GM19395 (cell line): ENCODE data around the gene ZMYND11.

Experiments used
- ATAC-seq: cut with Tn5 transposase; IDR thresholded peaks from one replicate; pipeline ENCODE4 v1.9.1; 2021; ENCODE audit warnings: mild to moderate bottlenecking, moderate library complexity; ENCODE audit not compliant: unreplicated experiment

Gene ZMYND11

DNA sequence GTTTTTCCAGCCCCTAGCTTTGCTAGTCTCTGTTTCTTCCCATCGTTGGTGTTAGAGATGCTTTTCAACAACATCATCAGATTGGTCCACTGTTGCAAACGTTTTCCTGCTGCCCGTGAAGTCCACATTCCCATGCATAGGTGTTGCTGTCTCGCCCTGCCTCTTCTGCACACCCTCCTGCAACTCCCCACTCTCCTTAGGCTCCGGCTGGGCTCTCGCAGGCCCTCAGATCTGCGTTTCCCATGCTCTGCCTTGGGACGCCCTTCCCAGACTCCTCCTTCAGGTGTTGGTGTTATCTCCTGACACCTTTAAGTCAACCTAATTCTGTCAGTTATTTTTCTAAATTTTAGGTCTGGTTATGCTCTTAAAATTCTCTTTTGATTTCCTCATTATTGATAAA, 55.0 kb downstream of the ZMYND11 start:
- no peak for ATAC-seq

DNA sequence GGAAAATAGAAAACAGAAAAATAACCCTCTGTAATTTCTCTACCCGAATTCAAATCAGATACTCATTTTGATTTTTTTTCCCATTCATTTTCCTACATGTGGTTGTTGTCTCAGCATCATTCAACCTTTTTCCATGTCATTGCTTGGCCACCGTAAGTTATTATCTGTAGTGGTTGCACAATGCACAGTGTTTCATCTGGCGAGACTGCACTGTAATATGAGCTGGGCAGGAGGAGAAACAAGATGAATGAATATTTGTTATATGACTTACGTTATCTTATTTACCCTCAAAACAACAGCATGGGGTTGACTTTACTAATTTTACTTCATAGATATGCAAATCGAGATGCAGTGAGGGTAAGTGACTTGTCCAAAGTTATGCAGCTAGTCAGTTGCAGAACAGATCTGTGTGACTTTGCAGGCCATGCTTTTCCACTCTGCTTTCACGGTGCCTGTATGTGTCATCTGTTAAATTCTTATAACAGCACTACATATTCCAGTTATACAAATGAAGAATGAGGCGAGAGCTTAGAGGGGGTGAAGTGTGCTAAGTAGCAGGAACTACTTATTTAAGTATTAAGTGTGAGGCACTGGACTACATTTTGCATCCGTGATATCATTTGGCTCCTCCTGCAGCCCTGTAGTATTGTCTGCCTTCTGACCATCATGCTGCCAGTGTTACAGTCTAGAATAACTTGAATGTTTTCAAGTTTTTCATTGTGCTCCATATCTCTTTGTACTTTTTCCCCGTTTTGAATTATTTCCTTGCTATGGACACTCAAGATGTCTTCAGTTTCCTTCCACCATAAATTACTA, 56.7 kb downstream of the ZMYND11 start:
- ATAC-seq, result no peak

- ATAC-seq, result no peak
Measured at GRCh38 chr10:194281-194680, 59.0 kb downstream of the ZMYND11 start.

DNA sequence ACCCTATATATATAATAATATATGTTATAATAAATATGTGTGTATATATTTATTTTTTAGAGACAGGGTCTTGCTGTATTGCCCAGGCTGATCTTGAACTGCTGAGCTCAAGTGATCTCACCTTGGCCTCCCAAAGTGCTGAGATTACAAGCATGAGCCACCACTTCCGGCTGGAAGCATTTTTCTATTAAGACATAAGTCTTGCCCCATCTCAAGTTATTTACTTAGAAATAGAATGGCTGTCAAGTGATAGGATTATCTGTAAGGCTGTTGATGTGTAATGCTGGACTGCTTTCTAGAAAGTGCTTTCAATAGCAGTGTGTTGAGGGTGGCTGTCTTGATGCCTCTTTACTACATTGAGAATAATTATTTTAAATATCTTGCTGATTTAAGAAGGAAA, 65.2 kb downstream of the ZMYND11 start:
- no peak for ATAC-seq

- ATAC-seq, result no peak
Measured at GRCh38 chr10:201328-201771, 66.1 kb downstream of the ZMYND11 start.

DNA sequence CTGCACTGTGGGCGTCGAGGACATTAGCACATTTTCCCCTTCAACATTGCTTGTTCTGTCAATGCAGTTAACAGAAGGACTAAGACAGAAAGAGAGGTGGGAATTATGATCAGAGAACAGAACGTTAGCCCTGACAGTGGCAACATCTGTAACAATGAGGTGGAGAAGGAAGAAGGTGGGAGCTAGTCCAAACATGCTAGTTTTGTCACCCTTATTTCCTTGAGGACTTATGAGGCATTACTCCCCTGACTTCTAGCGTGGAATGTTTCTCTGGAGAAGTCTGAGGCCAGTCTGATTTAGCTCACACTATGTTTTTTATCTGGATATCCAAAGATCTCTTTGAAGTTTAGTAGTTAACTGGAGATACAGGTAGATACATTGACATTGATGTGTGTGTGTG, 73.4 kb downstream of the ZMYND11 start:
- no peak for ATAC-seq

DNA sequence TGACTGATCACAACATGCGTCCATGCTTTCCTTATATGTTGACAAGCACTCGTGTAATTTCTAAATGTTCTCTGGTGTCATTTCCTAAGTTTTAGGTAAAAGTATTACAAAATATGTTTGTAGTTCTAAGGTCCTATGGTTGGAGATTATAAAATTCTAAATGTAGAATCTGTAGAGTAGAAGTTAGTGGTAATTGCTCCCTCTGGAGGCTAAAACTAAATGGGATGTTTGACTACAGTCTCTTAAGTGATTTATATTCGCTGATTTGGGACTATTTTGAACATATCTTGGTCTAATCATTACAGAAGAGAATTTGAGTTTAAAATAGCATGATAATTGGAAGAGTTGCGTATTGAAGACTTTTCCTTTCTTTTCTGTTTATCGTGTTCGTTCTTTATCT, 74.1 kb downstream of the ZMYND11 start:
- no peak for ATAC-seq

GRCh38 chr10:210297-210696, 75.0 kb downstream of the ZMYND11 start:
- no peak for ATAC-seq

- no peak for ATAC-seq
Measured at GRCh38 chr10:215444-215843, 80.2 kb downstream of the ZMYND11 start.

GRCh38 chr10:218798-219197, 83.5 kb downstream of the ZMYND11 start:
- no peak for ATAC-seq

DNA sequence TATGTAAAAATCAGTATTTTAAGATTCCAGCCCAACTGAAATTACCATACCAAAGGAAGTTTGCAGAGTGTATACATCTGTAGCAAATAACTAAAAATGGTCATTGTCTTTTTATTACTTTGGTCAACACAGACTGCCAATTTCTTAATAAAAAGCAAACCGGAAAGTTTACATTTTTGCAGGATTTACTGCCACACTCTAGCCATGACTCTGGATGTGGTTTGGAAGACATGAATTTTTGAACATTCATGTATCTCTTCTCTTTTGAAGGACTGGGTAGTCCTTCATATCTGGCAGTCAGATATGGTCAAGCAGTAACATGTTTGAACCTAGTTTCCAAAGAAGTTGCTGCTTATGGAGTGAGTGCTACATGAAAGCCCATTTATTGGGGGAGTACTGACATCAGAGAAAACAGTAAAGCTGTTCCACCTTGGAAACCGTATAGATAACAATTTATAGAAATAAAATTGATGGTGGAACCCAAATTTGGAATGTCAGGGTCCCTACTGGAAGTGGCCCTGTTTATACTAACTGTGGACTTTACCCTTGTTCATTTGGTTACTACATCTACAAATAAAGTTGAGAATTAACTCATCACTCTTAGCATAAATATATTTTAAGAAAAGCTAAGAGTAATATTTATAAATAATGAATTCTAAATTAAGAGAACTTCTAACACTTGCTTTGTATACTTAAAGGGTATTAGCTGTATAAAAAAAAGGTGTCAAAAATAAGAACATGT, 84.6 kb downstream of the ZMYND11 start:
- no peak for ATAC-seq

DNA sequence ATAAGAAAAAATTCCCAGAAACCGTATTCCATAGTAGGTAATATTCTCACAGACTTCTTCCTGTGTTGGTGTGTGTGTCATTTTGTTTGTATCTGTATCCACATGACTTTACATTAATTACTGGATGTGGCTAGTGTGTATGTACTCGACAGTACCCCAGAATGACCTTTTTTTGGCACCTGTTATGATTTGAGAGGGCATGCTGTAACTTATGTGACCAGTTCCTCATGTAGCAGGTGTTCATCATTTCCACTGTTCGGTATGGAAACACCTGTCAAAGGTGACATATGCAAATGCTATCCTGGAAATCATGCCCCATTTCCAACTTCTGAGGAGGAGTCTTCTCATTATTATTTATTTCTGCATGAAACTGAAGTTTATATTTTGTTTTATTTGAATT, 89.3 kb downstream of the ZMYND11 start:
- ATAC-seq, result no peak

GRCh38 chr10:226018-226417, 90.8 kb downstream of the ZMYND11 start:
- ATAC-seq, result no peak

DNA sequence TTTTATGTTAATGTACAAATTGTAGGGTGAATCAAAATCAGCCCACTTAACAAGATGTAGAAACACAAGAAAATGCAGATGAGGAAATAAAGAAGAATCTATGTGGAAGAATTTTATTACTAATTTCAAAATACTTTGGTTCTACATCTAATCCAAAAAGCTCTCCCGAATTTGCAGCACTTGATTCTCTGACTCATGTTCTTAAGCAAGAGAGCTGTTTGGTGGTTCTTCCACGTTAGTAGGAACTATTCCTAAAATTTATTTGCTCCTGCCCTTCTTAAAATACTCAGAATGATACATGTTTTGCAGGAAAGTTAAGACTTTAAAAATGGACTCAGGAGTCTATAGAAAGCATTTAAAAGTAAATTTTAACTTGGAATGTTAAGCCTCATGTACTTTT, 91.8 kb downstream of the ZMYND11 start:
- no peak for ATAC-seq

GRCh38 chr10:228366-228765, 93.1 kb downstream of the ZMYND11 start:
- ATAC-seq, result no peak

- no peak for ATAC-seq
Measured at GRCh38 chr10:230758-231157, 95.5 kb downstream of the ZMYND11 start.

- no peak for ATAC-seq
Measured at GRCh38 chr10:232061-232460, 96.8 kb downstream of the ZMYND11 start.

DNA sequence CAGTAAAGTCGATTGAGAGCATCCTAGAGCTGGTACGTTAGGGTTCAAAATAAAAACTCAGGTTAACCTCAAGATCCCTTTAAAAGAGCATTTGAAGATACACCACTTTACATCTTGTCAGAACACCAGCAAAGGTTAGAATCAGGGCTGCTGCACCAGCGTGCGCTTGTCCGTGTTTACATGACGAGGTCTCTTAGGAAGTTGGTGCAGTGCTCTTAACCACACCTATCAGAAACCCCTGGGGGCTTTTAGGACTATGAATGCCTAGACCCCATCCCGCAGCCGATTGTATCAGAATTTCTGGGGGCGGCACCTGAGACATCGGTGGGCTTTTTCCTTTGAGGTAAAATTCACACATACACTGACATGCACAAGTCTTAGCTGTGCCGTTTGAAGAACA, 97.6 kb downstream of the ZMYND11 start:
- no peak for ATAC-seq

DNA sequence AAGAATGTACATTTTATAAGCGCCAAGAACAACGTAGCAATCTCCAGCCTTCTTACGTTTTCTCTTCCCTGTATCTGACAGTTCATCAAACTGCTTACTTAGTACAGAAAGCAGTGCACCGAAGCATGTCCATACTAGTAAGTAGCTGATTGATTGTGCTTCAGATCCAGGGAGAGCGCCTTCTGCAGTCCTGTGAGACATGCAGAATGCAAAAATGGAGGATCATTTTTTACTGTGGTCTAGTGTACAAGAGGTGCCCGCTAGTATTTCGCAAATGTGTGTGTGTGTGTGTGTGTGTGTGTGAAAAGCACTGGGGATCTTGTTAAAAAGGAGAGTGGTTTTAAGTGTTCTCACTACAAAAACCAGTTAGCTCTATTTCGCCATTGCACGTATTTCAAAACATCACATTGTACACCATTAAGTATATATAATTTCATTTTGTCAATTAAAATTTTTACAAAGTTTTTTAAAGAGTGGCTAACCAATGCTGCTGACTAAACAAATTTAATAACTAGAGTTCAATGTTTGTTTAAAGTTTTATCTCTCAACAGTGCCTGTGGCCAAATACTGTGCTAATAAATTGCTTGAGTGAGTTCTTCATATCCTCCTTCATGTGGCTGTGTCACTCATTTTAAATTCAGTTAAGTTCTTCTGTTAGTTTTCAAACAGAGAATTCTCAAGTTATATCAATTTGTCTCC, 99.6 kb downstream of the ZMYND11 start:
- ATAC-seq, result no peak

GRCh38 chr10:235915-236314, 100.7 kb downstream of the ZMYND11 start:
- no peak for ATAC-seq

- ATAC-seq, result no peak
Measured at GRCh38 chr10:239109-239508, 103.9 kb downstream of the ZMYND11 start.

DNA sequence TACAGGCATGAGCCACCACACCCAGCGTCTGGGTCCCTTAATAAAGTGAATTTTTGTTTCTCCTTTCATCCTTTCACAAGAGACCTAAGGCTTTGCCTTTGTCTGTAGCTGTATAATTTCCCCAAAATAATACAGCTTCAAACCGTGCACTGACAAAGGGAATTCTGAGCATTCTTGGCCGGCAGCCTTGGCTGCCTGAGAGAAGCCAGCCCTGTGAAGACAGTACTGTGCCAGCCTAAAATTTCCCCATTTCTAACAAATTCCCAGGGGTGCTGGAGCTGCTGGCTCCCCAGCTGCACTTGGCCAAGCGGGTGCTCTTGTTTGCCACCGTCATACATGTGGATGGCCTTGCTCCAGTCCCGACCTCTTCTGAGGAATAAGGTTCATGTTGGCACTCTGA, 106.2 kb downstream of the ZMYND11 start:
- no peak for ATAC-seq
